D341Med (cell line): ENCODE data around the gene RNASE13.

ENCODE experiments used
- DNase-seq: peaks from one replicate; pipeline ENCODE4 v3.0.0; 2012; ENCODE audit warnings: low spot score

The RNASE13 gene, protein sequence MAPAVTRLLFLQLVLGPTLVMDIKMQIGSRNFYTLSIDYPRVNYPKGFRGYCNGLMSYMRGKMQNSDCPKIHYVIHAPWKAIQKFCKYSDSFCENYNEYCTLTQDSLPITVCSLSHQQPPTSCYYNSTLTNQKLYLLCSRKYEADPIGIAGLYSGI

DNA sequence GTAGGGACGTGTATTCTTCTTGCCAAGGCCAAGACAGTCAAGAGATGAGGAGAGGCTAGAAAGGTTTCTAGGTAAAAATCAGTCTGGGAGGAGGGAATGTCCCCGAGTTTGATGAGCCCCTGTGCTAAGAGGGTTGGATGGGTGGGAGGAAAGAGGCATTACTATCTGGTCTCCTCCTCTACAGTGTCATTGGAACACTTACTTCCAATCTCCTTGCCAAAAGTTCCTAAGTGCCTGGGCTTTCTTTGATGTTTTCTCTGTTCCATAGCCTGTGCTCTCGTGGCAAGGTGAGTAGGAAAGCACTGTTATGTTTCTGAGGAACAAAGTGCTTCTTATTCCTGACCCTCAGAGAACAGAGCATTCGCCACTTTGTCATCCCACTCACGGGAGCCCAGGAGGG, at the start of gene RNASE13:
RNASE13 (minus strand) TSS at position 101 of the 400 bp plus-strand sequence. CDS start 519 bp downstream, outside the sequence.
- no peak for DNase-seq

DNA sequence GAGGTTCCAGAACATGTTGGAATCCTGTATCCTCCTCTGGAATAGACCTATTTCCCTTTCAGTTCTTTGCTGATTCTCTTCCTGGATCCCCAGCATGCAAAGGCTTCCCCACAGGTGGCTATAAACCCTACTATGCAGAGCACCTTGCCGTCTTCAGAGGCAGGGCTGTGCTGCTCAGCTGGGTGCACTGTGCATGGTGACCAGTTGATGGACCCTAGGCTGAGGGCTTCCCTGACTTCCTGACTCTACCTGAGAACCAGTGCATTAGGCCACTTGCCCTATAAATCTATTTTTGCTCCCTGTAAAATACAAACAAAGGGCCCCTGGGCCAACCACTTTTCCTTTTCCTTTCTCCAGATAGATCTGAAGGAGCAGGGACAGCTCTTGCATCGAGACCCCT, 49.8 kb upstream of the RNASE13 start:
- no peak for DNase-seq

DNA sequence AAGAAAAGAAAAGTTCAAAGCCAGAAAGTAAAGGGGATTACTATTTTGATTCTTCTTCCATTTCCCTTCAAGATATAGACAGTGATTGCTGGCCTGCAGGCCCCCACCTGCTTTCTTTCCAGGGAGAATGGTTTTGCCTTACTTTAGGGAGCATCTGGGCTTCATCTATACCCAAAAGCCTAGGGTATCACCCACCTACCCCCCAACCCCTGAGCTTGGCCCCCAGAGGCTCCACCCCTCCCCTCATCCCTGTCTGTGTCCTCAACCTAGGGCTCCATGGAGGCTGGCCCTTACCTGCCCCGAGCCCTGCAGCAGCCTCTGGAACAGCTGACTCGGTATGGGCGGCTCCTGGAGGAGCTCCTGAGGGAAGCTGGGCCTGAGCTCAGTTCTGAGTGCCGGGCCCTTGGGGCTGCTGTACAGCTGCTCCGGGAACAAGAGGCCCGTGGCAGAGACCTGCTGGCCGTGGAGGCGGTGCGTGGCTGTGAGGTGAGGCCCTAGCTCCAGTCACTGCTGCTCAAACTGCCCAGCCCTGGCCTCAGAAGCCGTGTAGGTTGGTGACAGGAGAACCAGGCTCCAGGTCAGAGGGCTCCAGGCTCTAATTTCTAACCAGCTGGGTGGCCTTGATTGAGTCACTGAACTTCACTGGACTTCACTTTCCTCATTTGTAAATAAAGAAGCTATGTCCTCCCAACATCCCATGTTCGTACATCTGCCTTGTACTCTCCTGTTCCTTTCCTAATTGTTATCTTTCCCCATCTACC, 49.1 kb upstream of the RNASE13 start:
- no peak for DNase-seq

DNA sequence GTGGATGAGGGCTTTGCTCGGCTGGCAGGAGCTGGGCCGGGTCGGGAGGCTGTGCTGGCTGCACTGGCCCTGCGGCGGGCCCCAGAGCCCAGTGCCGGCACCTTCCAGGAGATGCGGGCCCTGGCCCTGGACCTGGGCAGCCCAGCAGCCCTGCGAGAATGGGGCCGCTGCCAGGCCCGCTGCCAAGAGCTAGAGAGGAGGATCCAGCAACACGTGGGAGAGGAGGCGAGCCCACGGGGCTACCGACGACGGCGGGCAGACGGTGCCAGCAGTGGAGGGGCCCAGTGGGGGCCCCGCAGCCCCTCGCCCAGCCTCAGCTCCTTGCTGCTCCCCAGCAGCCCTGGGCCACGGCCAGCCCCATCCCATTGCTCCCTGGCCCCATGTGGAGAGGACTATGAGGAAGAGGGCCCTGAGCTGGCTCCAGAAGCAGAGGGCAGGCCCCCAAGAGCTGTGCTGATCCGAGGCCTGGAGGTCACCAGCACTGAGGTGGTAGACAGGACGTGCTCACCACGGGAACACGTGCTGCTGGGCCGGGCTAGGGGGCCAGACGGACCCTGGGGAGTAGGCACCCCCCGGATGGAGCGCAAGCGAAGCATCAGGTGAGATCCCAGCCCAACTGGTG, 47.0 kb upstream of the RNASE13 start:
- no peak for DNase-seq

DNA sequence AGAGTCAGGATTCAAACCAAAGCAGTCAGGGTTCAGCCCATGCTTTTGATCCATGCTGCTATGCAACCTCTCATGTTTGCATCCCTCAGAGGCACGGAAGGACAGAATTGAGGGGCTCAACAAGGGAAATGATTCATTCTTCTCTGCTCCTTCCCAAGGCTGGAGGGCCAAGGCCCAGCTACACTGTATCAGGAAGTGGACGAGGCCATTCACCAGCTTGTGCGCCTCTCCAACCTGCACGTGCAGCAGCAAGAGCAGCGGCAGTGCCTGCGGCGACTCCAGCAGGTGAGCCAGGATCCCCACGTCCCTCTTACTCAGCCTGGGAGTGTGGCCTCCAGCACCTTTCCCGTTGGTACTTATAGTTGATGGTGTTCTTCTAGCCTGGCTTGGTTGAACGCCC, 44.1 kb upstream of the RNASE13 start:
- no peak for DNase-seq

DNA sequence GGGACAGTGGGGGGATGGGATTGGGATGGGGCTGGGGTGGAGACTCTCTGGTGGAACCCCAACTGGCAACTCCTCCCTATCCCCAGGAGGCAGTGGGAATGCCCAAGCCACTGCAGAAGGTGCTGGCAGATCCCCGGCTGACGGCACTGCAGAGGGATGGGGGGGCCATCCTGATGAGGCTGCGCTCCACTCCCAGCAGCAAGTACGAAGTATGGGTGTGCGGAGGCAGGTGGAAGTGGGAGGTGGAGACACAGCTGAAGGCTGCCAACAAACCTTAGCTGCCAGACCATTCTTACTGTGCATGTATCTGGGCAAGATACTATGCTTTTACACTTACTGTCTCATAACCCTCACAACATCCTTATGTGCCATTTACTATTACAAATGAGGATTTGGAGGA, 43.7 kb upstream of the RNASE13 start:
- no peak for DNase-seq

DNA sequence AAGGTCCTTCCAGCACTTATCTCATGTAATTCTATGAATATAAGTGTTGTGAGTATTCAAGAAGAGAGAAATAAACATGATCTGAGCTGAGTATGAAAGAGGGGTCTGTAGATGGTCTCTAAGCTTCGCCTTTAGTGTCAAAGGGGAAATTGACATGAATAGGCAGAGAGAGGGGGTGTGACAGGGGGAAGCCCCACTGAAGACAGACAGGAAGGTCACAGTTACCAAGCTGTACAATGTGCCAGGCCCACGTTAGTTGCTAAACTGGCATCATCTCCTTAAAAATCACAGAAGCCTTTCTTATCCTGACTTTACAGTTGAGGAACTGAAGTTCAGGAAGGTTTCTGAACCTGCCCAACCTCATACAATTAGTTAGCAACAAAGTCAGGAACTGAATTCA, 43.1 kb upstream of the RNASE13 start:
- DNase-seq, result no peak

DNA sequence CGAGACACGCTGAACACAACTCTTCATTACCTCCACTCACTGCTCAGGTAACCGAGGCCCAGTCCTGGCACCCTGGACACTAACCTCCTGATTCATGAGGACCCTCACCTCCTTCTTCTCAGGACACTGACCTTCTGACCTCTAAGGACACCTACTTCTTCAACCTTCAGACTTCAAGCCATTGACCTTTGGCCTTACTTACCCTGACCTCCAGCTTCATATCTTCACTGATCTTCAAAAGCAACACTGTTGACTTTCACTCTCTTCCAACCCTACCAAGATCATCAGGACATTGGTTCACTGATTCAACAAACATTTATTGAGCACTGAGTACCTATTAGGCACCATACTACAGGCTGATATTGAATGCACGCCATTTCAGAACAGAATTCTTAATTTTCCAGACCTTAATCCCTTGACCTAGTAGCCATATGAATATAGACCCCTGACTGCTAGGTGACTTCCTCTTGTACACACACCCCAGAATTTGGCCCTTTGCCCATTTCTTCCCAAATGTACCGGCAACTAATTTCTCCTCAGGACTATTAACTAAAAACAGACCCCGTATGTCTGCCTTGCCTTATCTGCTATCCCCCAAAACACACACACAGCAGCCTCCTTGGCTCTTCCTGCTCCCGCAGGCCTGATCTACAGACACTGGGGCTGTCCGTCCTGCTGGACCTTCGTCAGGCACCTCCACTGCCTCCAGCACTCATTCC, 41.3 kb upstream of the RNASE13 start:
- DNase-seq, result no peak

DNA sequence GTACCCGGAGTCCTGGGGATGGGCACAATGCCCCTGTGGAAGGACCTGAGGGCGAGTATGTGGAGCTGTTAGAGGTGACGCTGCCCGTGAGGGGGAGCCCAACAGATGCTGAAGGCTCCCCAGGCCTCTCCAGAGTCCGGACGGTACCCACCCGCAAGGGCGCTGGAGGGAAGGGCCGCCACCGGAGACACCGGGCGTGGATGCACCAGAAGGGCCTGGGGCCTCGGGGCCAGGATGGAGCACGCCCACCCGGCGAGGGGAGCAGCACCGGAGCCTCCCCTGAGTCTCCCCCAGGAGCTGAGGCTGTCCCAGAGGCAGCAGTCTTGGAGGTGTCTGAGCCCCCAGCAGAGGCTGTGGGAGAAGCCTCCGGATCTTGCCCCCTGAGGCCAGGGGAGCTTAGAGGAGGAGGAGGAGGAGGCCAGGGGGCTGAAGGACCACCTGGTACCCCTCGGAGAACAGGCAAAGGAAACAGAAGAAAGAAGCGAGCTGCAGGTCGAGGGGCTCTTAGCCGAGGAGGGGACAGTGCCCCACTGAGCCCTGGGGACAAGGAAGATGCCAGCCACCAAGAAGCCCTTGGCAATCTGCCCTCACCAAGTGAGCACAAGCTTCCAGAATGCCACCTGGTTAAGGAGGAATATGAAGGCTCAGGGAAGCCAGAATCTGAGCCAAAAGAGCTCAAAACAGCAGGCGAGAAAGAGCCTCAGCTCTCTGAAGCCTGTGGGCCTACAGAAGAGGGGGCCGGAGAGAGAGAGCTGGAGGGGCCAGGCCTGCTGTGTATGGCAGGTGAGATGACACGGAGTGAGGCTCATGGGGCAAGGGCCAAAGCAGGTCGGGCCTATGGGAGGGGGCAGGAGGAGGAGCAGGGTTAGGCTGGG, 40.0 kb upstream of the RNASE13 start:
- no peak for DNase-seq

DNA sequence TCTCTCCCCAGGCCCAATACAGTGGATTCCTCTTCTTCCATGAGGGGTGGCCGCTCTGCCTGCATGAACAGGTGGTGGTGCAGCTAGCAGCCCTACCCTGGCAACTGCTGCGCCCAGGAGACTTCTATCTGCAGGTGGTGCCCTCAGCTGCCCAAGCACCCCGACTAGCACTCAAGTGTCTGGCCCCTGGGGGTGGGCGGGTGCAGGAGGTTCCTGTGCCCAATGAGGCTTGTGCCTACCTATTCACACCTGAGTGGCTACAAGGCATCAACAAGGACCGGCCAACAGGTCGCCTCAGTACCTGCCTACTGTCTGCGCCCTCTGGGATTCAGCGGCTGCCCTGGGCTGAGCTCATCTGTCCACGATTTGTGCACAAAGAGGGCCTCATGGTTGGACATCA, 39.3 kb upstream of the RNASE13 start:
- DNase-seq, result no peak

DNA sequence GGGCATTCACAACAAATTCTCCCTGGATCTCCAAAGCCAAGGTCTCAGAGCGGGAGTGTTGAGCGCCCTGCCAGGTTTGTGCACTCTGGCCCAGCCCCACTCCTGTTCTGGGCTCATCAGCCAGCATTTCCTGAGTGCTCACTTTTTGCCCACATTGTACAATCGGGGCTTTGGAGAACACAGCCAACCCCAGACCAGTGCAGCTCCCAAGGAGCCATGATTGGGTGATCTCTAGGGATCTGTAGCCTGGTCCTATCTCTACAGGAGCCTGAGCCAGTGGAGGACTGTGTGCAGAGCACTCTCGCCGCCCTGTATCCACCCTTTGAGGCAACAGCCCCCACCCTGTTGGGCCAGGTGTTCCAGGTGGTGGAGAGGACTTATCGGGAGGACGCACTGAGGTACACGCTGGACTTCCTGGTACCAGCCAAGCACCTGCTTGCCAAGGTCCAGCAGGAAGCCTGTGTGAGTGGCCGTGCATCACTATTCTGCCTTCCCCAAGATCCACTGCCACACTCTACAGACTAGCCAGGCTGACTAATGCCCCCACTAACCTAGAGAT, 38.3 kb upstream of the RNASE13 start:
- DNase-seq, result no peak

DNA sequence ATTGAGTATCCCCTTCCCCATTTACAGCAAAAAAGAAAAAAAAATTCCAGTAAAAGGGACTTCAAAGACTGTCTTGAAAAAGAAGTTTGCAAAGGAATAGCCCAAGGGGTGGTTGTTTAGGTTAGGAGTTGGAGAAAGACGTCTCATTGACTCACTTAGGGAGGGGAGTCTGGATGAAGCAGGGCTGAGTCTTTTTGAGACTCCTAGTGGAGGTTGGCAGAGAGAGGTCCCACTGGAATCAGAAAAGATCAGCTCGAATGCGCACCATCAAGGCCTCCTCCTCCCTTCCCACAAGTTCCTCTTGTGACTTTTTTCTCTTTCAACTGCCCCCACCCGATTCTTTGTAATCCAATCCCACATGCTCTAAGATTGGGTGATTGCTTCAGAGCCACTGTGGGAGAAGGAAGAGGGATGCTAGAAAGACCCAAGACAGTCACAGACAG, 37.4 kb upstream of the RNASE13 start:
- DNase-seq, result no peak

DNA sequence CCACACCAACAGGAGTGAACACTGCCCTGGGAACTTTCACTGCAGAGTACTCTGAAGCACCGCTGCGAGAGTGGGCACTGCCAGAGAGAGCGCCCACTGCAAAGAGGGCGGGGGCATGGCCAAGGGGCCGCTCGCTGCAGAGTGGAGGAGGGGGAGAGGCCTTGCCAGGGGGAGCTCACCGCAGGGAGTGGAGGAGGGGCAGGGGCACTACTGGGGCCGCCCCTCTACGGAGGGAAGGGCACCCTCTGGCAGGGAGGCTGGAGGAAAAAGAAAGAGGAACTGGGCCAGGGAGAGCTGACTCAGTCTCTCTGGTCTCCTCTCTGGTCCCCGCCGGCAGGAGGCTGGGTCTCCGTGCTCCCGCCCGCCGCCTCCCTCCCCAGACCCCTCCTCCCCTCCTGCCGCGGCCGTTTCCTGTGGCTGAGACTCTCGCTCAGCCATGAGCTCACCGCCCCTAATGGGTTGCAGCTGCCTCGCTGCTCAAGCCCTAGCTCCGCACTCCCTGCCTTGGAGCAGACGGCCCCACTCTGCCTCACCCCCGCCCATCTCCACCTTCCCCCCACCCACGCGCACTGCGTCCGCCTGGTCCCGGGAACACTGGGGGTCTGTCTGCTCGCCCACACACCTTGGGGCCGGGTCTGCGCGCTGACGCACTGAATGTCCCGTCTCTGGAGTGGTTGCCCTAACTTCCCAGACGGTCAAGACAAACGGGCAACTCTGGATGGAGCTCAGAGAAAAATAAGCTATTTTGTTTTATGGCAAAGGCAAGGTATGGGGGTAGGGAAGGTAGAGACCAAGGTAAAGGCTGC, 36.8 kb upstream of the RNASE13 start:
- peak; percentile 66 for DNase-seq

DNA sequence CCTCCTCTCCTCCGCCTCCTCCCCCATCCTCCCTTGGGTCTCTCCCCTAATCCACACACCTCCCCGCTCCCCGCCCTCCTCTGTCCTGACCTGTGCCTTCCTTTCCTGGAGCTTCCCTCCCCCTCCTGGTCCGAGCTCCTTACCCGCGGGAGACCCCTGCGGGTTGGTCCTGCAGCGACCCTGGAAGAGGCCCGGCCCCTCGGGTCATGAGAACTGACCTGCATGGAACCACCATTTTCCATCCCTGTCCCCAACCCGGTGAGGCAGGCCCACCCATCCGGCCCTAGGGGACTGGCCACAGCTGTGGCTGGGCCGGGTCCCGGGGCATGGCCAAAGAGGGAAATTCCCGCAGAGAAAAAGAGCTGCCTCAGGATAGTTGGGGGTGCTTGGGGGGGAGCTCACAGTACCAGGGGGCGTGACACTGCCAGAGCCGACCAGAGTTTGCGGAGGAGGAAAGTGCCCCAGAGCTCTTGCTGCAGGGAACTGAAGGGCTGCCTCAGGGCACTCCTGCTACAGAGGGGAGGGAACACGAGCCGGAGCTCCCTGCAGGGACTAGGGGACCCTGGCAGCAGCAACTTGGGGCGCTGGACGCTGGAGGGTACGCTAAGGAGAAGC, 36.1 kb upstream of the RNASE13 start:
- peak; percentile 47 for DNase-seq

DNA sequence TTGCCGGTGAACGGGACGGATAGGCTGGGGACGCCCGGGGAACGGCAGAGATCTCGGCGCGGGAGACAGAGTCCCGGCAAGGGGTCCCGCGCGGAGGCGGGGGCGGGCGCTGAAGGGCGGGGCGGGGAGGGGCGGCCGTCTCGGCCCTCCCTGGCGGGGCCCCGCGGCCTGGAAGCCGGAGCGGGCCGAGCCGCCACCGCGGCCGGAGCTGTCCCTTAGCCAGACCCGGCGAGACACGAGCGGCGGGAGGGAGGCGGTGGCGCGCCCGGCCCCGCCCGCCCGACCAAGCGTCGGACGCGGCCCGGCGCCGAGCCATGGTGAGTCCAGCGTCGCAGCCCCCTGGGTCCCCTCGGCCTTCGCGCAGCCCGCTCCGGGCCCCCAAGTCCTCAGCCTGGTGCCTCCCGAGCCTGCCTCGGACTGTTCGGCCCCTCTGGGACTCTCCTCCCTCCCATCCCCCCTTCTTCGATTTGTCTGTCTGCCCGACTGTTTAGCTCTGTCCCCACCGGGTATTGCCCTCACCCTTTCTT, 35.5 kb upstream of the RNASE13 start, which contains the start of gene ARHGEF40:
ARHGEF40 (plus strand) TSS at position 222 of the 527 bp plus-strand sequence; CDS start at position 315, 93 bp downstream.
- DNase-seq, result peak; percentile 65

DNA sequence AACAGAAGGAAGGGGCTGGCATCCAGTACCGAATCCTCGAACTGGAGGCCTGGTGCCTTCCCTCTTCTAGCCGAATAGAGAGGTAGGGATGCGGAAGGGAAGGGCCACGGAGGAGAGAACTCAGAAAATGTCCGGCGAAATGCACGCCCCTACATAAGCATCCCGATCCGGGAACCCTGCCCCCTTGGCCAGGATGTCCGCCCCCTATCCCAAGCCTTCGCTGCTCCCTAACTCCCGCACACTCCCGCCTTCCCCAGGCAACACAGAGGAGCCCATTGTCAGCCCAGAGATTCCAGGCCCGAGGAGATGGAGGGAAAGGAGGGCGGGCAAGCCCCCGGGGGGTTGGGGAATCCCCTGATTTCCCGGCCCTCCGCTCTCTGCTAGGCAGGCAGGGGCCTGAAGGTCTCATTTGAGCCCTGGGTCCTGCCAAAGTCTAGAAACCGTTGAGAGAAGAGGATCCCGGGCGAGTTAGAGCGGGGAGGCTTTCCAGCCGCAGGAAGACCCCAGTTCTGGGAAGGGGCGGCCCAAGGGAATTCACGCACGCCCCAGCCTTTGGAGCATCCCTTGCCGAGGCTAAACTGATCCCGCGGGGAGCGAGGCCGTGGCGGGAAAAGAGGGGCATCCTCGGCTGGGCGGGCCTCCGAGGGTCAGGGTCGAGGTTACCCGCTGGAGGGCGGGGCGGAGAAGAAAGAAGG, 34.9 kb upstream of the RNASE13 start:
- DNase-seq, result peak; percentile 45

DNA sequence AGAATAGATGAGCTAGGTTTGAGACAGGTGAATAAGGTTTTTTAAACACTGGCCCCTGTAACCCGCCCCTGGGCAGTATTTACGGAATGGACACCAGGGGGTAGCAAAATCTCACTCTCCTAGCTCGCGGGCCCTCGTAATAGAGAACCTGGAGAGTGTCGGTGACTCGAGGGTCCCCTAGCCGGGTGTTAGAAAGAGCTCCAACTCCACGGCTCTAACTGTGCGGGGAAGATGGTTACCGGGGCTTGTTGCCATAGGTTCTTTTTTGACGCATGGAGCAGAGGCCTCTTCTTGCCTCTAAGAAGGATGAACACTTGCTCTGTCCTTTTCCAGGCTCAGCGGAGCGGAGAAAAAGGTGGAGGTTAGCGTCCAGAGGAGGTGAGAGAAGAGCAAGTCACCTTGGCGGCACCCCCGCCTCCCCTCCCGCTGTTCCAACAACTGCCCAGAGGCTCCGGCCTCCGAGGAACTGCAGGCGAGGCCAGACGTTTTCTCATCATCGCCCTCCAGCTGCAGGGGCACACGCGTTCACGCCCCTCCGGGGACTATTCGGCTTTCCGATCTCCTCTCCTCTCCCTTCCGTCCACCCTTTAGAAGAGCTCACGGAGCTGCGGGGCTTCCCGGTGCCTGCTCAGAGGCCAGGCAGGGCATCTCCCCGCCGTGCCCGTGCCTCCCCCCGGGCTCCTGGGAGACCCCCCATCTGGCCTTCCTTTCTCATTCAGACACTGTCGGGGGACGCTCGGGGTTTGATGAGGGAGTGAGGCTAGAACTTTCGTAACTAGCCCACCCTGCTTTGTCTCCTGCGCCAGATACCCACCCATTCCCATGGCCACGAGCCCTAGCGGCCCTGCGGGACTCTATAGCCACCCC, 34.1 kb upstream of the RNASE13 start:
- peak; percentile 80 for DNase-seq

DNA sequence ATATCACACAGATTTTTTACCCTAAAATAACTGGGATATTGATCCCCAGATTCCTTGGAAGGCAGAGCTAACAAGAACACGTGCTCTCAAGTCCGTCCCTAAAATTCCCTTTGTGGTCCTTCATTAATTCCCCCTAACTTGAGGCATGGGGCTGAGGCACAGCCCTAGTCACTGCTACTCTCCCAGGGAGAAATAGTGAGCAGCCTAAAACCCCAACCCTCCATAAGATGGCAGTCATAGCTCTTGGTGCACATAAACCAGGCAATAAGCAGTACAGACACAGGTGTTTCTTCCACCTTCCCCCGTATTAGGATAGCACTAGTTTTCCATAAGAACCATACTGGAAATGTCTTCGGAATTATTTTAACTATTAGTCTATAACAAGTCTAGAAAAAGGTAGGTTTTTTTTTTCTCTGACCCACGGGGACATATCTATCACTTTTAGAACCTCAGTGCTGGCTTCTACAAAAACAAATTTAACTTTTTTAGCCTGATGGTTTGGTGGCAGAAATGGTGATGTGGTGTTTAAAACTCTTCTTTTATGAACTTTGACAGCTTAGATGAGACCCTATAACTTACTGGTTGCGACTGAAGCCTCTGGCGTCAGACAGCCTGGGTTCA, 32.4 kb upstream of the RNASE13 start:
- DNase-seq, result peak; percentile 59
